GM23338 (cell line): ENCODE results near the gene TTC16. TPM values are rescaled to one million over a fixed set of nuclear protein-coding genes. Genes with fewer than 3 reads are reported as not detected.

Experiments
- ATAC-seq: fragments of 200-7000 bp; cut with Tn5 transposase; 3 replicates; pipeline ENCODE4 v1.9.1; 2020
- DNase-seq: peaks from one replicate; pipeline ENCODE4 v3.0.0-alpha.2; 2015; ENCODE audit warnings: low spot score
- H2AFZ ChIP-seq: fragments of 200-600 bp; sonication (generic); 2 replicates; pipeline ENCODE4 v1.8.0; 2016; ENCODE audit warnings: antibody characterized with exemption, mild to moderate bottlenecking, moderate library complexity
- H3F3A ChIP-seq: fragments of 200-600 bp; sonication (generic); replicated peaks from 2 replicates; pipeline ENCODE4 v1.8.0; 2017; ENCODE audit warnings: antibody characterized with exemption, mixed run types, low read depth
- H3K27ac ChIP-seq: fragments of 200-600 bp; sonication (generic); 2 replicates; pipeline ENCODE4 v1.6.1; 2016; ENCODE audit warnings: low read depth
- H3K27me3 ChIP-seq: fragments of 200-600 bp; sonication (generic); 2 replicates; pipeline ENCODE4 v1.8.0; 2016; ENCODE audit warnings: mild to moderate bottlenecking, mixed run types, moderate library complexity; ENCODE audit not compliant: insufficient read depth
- H3K36me3 ChIP-seq: fragments of 200-600 bp; sonication (generic); 2 replicates; pipeline ENCODE4 v1.8.0; 2016; ENCODE audit warnings: mild to moderate bottlenecking; ENCODE audit not compliant: insufficient read depth
- H3K4me1 ChIP-seq: fragments of 200-600 bp; sonication (generic); 2 replicates; pipeline ENCODE4 v1.8.0; 2016; ENCODE audit warnings: mild to moderate bottlenecking, moderate library complexity; ENCODE audit not compliant: insufficient read depth
- H3K4me2 ChIP-seq: fragments of 200-600 bp; sonication (generic); 2 replicates; pipeline ENCODE4 v1.7.1; 2017; ENCODE audit warnings: mixed run types
- H3K4me3 ChIP-seq: fragments of 200-600 bp; sonication (generic); 2 replicates; pipeline ENCODE4 v1.6.1; 2016; ENCODE audit warnings: mixed run types
- H3K79me2 ChIP-seq: fragments of 200-600 bp; sonication (generic); replicated peaks from 2 replicates; pipeline ENCODE4 v1.8.0; 2017; ENCODE audit warnings: mild to moderate bottlenecking; ENCODE audit not compliant: insufficient read depth
- H3K9me2 ChIP-seq: fragments of 200-600 bp; sonication (generic); 2 replicates; pipeline ENCODE4 v1.8.0; 2017; ENCODE audit not compliant: insufficient read depth
- H4K20me1 ChIP-seq: fragments of 200-600 bp; sonication (generic); replicated peaks from 2 replicates; pipeline ENCODE4 v1.8.0; 2017; ENCODE audit warnings: mild to moderate bottlenecking; ENCODE audit not compliant: insufficient read depth
- H3K27ac Mint-ChIP-seq: 2 replicates; pipeline ENCODE4 v1.8.0; 2020; ENCODE audit warnings: inconsistent platforms, mild to moderate bottlenecking, moderate library complexity, mixed read lengths
- H3K27me3 Mint-ChIP-seq: 3 replicates; pipeline ENCODE4 v1.8.0; 2022; ENCODE audit warnings: low read depth, mild to moderate bottlenecking, moderate library complexity, mixed read lengths, inconsistent platforms; ENCODE audit not compliant: insufficient read depth, poor library complexity
- H3K36me3 Mint-ChIP-seq: 3 replicates; pipeline ENCODE4 v1.8.0; 2021; ENCODE audit warnings: low read depth, mild to moderate bottlenecking, inconsistent platforms, moderate library complexity, mixed read lengths
- H3K4me1 Mint-ChIP-seq: 3 replicates; pipeline ENCODE4 v1.8.0; 2020; ENCODE audit warnings: mild to moderate bottlenecking, inconsistent platforms, mixed read lengths
- H3K4me3 Mint-ChIP-seq: 3 replicates; pipeline ENCODE4 v1.8.0; 2021; ENCODE audit warnings: moderate library complexity, mild to moderate bottlenecking, inconsistent platforms, mixed read lengths
- H3K9me3 Mint-ChIP-seq: 3 replicates; pipeline ENCODE4 v1.8.0; 2020; ENCODE audit warnings: moderate library complexity, mild to moderate bottlenecking, inconsistent platforms, mixed read lengths
- CREB1 ChIP-seq: fragments of 250-450 bp; sonication (Bioruptor Pico); IDR thresholded peaks from 2 replicates; pipeline ENCODE4 v1.5.0; 2020; ENCODE audit warnings: low read depth, mild to moderate bottlenecking, moderate library complexity
- CTCF ChIP-seq, 2 experiments: fragments of 200-600 bp in 1 of 2; sonication (generic) in 1 of 2; conservative IDR thresholded peaks; 2 replicates each; pipeline versions ENCODE4 v1.5.1 to v1.6.1; 2016 to 2017; ENCODE audit warnings: antibody characterized with exemption in 2 of 2, low read depth in 2 of 2, mild to moderate bottlenecking in 2 of 2, moderate library complexity in 1 of 2
- ETS1 ChIP-seq: IDR thresholded peaks from 2 replicates; pipeline ENCODE4 v1.6.1; 2016; ENCODE audit warnings: antibody characterized with exemption
- EZH2 ChIP-seq: fragments of 200-600 bp; sonication (generic); IDR thresholded peaks from one replicate; pipeline ENCODE4 v1.8.0; 2017; ENCODE audit warnings: antibody characterized with exemption, mild to moderate bottlenecking, low read depth; ENCODE audit not compliant: unreplicated experiment
- EZH2phosphoT487 ChIP-seq: fragments of 200-600 bp; sonication (generic); IDR thresholded peaks from one replicate; pipeline ENCODE4 v1.8.1; 2018; ENCODE audit warnings: antibody characterized with exemption; ENCODE audit not compliant: unreplicated experiment
- JUNB ChIP-seq: IDR thresholded peaks from one replicate; pipeline ENCODE4 v1.6.1; 2016; ENCODE audit warnings: antibody characterized with exemption; ENCODE audit not compliant: unreplicated experiment
- NANOG ChIP-seq: IDR thresholded peaks from 2 replicates; pipeline ENCODE4 v1.6.1; 2016; ENCODE audit warnings: antibody characterized with exemption, borderline replicate concordance
- POLR2AphosphoS5 ChIP-seq: IDR thresholded peaks from 2 replicates; pipeline ENCODE4 v1.6.1; 2016; ENCODE audit warnings: antibody characterized with exemption, low read depth
- REST ChIP-seq: IDR thresholded peaks from one replicate; pipeline ENCODE4 v1.6.1; 2018; ENCODE audit warnings: antibody characterized with exemption; ENCODE audit not compliant: unreplicated experiment
- STAT1 ChIP-seq: IDR thresholded peaks from one replicate; pipeline ENCODE4 v1.6.1; 2016; ENCODE audit warnings: antibody characterized with exemption; ENCODE audit not compliant: unreplicated experiment
- ZNF114 ChIP-seq: fragments of 250-450 bp; sonication (Bioruptor Pico); IDR thresholded peaks from 2 replicates; pipeline ENCODE4 v1.5.0; 2020; ENCODE audit warnings: mild to moderate bottlenecking, moderate library complexity
- ZNF331 ChIP-seq: fragments of 250-450 bp; sonication (Bioruptor Pico); IDR thresholded peaks from 2 replicates; pipeline ENCODE4 v1.5.0; 2020; ENCODE audit warnings: low read depth, mild to moderate bottlenecking, moderate library complexity
- ZNF462 ChIP-seq: fragments of 250-450 bp; sonication (Bioruptor Pico); IDR thresholded peaks from 2 replicates; pipeline ENCODE4 v1.5.0; 2020; ENCODE audit warnings: mild to moderate bottlenecking, moderate library complexity
- long read RNA-seq: library from polyadenylated mRNA; unstranded; transcript quantifications from one replicate; pipeline ENCODE4 v2.0.0, GENCODE V29; 2020; ENCODE audit not compliant: unreplicated experiment
- polyA plus RNA-seq: library from polyadenylated mRNA; unstranded; fragments of >200 nt; fragmentation: Nextera tagmentation; extraction: Ambion mirVana; gene quantifications from 2 replicates; pipeline ENCODE4 v1.2.1, GENCODE V29; 2016
- total RNA-seq: library from RNA; depleted of rRNA; stranded (reverse); fragments of >200 nt; shearing (Covaris generic); gene quantifications from 2 replicates; pipeline ENCODE4 v1.2.3, GENCODE V29; 2014; rRNA removed

TTC16 gene
- total RNA-seq = not detected in 2 replicates
- polyA plus RNA-seq = not detected in 2 replicates
- long read RNA-seq = 0 reads

GRCh38 chr9:127715470-127716337, at the start of gene TTC16, which contains the start of gene PTRH1:
Gene TTC16 (plus strand): TSS chr9:127716079. CDS start chr9:127716146, 67 bp downstream.
Gene PTRH1 (minus strand): TSS chr9:127715663. CDS start chr9:127715639, 24 bp downstream.
- peak within 1 kb of the TSS; percentile 66 for H3K4me3 ChIP-seq
- H3K27me3 Mint-ChIP-seq = peaks cover 15% of the 10 kb centered on the region

More at GRCh38 chr9:127715470-127716337, at the start of gene TTC16, which contains the start of gene PTRH1:
- peak within 1 kb of the TSS; percentile 95 for H3K4me2 ChIP-seq
- peaks cover 10% of the 10 kb centered on the region for H3K4me1 ChIP-seq
- H3K79me2 ChIP-seq = no peaks in the 10 kb centered on the region
- Mint-ChIP-seq H3K4me1 (peaks cover 22% of the 10 kb centered on the region), H3K27ac (peak within 1 kb of the TSS; percentile 77), H3K36me3 (no peaks in the 10 kb centered on the region), H3K4me3 (peak within 1 kb of the TSS; percentile 98), H3K9me3 (no peaks in the 10 kb centered on the region)
- no peaks in the 10 kb centered on the region for H3K36me3 ChIP-seq
- H4K20me1 ChIP-seq = no peaks in the 10 kb centered on the region
- ATAC-seq (peak; percentile 89), DNase-seq (peak; percentile 99)
- H3K9me2 ChIP-seq = no peaks in the 10 kb centered on the region
- 0 out of 2 replicates have a peak, but pooled peaks cover 7% of the 10 kb centered on the region for H3F3A ChIP-seq
- no peaks in the 10 kb centered on the region for H3K27me3 ChIP-seq
- no peak within 1 kb of the TSS for H3K27ac ChIP-seq
- peak within 1 kb of the TSS; percentile 94 for H2AFZ ChIP-seq
- no peak for TF ChIP-seq STAT1
- TF ChIP-seq REST = no peak
- TF ChIP-seq JUNB = no peak
- no peak for TF ChIP-seq ZNF462
- TF ChIP-seq CREB1 (CRISPR knock-in tag) = peak; percentile 97
- TF ChIP-seq POLR2AphosphoS5 = peak; percentile 46; the same call in 1 of the 2 replicates
- TF ChIP-seq ZNF331 (CRISPR knock-in tag) = no peak
- no peak for TF ChIP-seq CTCF (conservative IDR thresholded peaks at IDR 0.05; ENCODE audit: low read depth in 2 of 2)
- TF ChIP-seq EZH2 = no peak
- peak; percentile 81; the same call in 1 of the 2 replicates for TF ChIP-seq ETS1
- TF ChIP-seq NANOG = no peak
- TF ChIP-seq EZH2phosphoT487 = no peak
- no peak for TF ChIP-seq ZNF114 (CRISPR knock-in tag)
